ENCODE measurements around the gene NRP1. TPM values are rescaled to one million over a fixed set of nuclear protein-coding genes. Genes with fewer than 3 reads are reported as not detected.

The NRP1 gene
- total and polyA plus RNA-seq, 2 donors (not counting 3 experiments of a cell fraction or from before 2014, with no cell fraction given), result 122 to 306 TPM

- no TSS peak for BruUV-seq (replicated peaks)
- peaks cover 98% of the 10 kb centered on the region for H3K79me2 ChIP-seq (ENCODE audit: control insufficient read depth, insufficient read depth, low read length)
- H3K9me3 ChIP-seq (replicated peaks; ENCODE audit: control insufficient read depth, insufficient read depth, low read length), result no peaks in the 10 kb centered on the region
- no peak overlapping the region for H3K4me2 ChIP-seq (ENCODE audit: insufficient read depth, low read length)
- no peak overlapping the region for H3K9ac ChIP-seq (replicated peaks; ENCODE audit: extremely low read depth, insufficient read depth, low read length)
- no peak overlapping the region for H2AFZ ChIP-seq (ENCODE audit: low read depth, low read length)
- POLR2A ChIA-PET, result no interaction called here
- no peak for TF ChIP-seq FOS (IDR thresholded peaks at IDR 0.05; ENCODE audit: borderline replicate concordance, insufficient read depth, low read length)
- TF ChIP-seq, protein P1, sequence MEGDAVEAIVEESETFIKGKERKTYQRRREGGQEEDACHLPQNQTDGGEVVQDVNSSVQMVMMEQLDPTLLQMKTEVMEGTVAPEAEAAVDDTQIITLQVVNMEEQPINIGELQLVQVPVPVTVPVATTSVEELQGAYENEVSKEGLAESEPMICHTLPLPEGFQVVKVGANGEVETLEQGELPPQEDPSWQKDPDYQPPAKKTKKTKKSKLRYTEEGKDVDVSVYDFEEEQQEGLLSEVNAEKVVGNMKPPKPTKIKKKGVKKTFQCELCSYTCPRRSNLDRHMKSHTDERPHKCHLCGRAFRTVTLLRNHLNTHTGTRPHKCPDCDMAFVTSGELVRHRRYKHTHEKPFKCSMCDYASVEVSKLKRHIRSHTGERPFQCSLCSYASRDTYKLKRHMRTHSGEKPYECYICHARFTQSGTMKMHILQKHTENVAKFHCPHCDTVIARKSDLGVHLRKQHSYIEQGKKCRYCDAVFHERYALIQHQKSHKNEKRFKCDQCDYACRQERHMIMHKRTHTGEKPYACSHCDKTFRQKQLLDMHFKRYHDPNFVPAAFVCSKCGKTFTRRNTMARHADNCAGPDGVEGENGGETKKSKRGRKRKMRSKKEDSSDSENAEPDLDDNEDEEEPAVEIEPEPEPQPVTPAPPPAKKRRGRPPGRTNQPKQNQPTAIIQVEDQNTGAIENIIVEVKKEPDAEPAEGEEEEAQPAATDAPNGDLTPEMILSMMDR (IDR thresholded peaks at IDR 0.05; ENCODE audit: extremely low read depth in 1 of 2, insufficient read depth in 1 of 2, low read depth in 1 of 2, low read length in 2 of 2), result no peak
- TF ChIP-seq POLR2AphosphoS5 (IDR thresholded peaks at IDR 0.05; ENCODE audit: insufficient read depth, low read depth, low read length), result no peak
- no peak for TF ChIP-seq POLR2A (IDR thresholded peaks at IDR 0.05; ENCODE audit: low read depth, low read length)
- no peak for TF ChIP-seq MYC (IDR thresholded peaks at IDR 0.05; ENCODE audit: low read depth, low read length)
- no peak for TF ChIP-seq JUN (IDR thresholded peaks at IDR 0.05; ENCODE audit: borderline replicate concordance, insufficient read depth, insufficient read length, low read depth)
- no peak for TF ChIP-seq GATA2 (IDR thresholded peaks at IDR 0.05; ENCODE audit: insufficient read depth, insufficient read length, low read depth, low read length)
- TF ChIP-seq EZH2 (IDR thresholded peaks at IDR 0.05; ENCODE audit: borderline replicate concordance, low read depth, low read length, severe bottlenecking), result no peak
- TF ChIP-seq MAX (IDR thresholded peaks at IDR 0.05; ENCODE audit: insufficient read depth, insufficient read length), result no peak
- no peak overlapping the region for H3K4me3 ChIP-seq (replicated peaks in 1 of 3; ENCODE audit: insufficient read depth in 1 of 3, low read depth in 1 of 3, low read length in 3 of 3)
- DNase-seq (ENCODE audit: low read depth, low spot score) (no peak), FAIRE-seq (no peak)
- dilution Hi-C loops (cut with MboI; ENCODE audit: extremely low pct_ligation_motif_present, low sequenced_read_pairs) (no loop called here), intact Hi-C loops (cut with micrococcal nuclease) (no loop called here)
- peaks cover 3 to 11% of the 10 kb centered on the region in 2 experiments for H3K36me3 ChIP-seq (ENCODE audit: control insufficient read depth in 2 of 2, extremely low read depth in 1 of 2, insufficient read depth in 2 of 2, low read length in 2 of 2)
- no peaks in the 10 kb centered on the region for H4K20me1 ChIP-seq (replicated peaks; ENCODE audit: control insufficient read depth, extremely low read depth, insufficient read depth, low read length)
- H3K4me1 ChIP-seq (ENCODE audit: control insufficient read depth, extremely low read depth, insufficient read depth, low read length), result peaks cover 46% of the 10 kb centered on the region
- no peaks in the 10 kb centered on the region for H3K9me1 ChIP-seq (replicated peaks; ENCODE audit: control insufficient read depth, extremely low read depth, insufficient read depth, low read length)
- no peaks in the 10 kb centered on the region for H3K27me3 ChIP-seq (ENCODE audit: control insufficient read depth in 2 of 2, insufficient read depth in 2 of 2, low read length in 2 of 2)
- CTCF ChIA-PET, result interaction anchor here (0.7 to 1.4 kb wide), 3 partner anchors 9 to 16 kb away, joined by 3 to 8 read pairs (median 5); no protein-coding TSS in a partner anchor
- H3K27ac ChIP-seq (ENCODE audit: insufficient read depth, low read depth, low read length), result no peak overlapping the region
These were observed 44.0 kb downstream of the NRP1 start for GRCh38 chr10:33290321-33291052.

Data from endothelial cell of umbilical vein (primary cell).